Heart right ventricle (tissue), 16 donors: ENCODE results near the gene CCDC39. TPM values are rescaled to one million over a fixed set of nuclear protein-coding genes. Genes with fewer than 3 reads are reported as not detected.

Experiments used
- ATAC-seq, 8 donors: fragments of 200-7000 bp; cut with Tn5 transposase; one replicate each; pipeline ENCODE4 v1.9.1; 2020; ENCODE audit warnings: mild to moderate bottlenecking in 8 of 8, moderate library complexity in 8 of 8, moderate number of reproducible peaks in 1 of 8
- DNase-seq, 2 donors: peaks; one replicate each; pipeline ENCODE4 v3.0.0-alpha.2; 2020
- H3K27ac ChIP-seq, 10 donors: fragments of 200-600 bp; sonication (generic) in 2 of 10; one replicate each; pipeline versions ENCODE4 v1.5.0 to v1.8.0; 2020 to 2022; ENCODE audit warnings: mild to moderate bottlenecking in 3 of 10
- H3K27me3 ChIP-seq, 7 donors: fragments of 200-600 bp; one replicate each; pipeline ENCODE4 v1.8.0; 2021 to 2022; ENCODE audit warnings: mild to moderate bottlenecking in 2 of 7
- H3K36me3 ChIP-seq, 9 donors: fragments of 200-600 bp; sonication (generic) in 1 of 9; one replicate each; pipeline versions ENCODE4 v1.5.0 to v1.8.0; 2020 to 2022; ENCODE audit warnings: mild to moderate bottlenecking in 2 of 9
- H3K4me1 ChIP-seq, 9 donors: fragments of 200-600 bp; sonication (generic) in 1 of 9; one replicate each; pipeline versions ENCODE4 v1.5.0 to v1.8.0; 2020 to 2022; ENCODE audit warnings: mild to moderate bottlenecking in 4 of 9
- H3K4me3 ChIP-seq, 10 donors: fragments of 200-600 bp; sonication (generic) in 2 of 10; one replicate each; pipeline versions ENCODE4 v1.5.0 to v1.8.0; 2020 to 2022; ENCODE audit warnings: mild to moderate bottlenecking in 7 of 10, moderate library complexity in 2 of 10
- H3K9me3 ChIP-seq, 11 donors: fragments of 200-600 bp in 10 of 11; sonication (generic) in 2 of 11; one replicate each; pipeline versions ENCODE4 v1.5.0 to v1.8.0; 2013 to 2022; ENCODE audit warnings: mild to moderate bottlenecking in 2 of 11, control low read depth in 1 of 11, moderate library complexity in 1 of 11
- WGBS, 2 donors: extraction: QIAGEN DNeasy Blood & Tissue Kit; methylation state at CpG; one replicate each; pipeline ENCODE4 v1.1.7; 2013; ENCODE audit warnings: inconsistent platforms in 1 of 2; 5-methylcytosine and 5-hydroxymethylcytosine counted together
- intact Hi-C, 10 donors: fragments of 100-400 bp; cut with DNase I; formaldehyde crosslinking; loops; one replicate each; pipeline versions ENCODE4 v1.11.1 to v1.14.2; 2022
- long read RNA-seq, 3 donors: library from polyadenylated mRNA; unstranded; transcript quantifications; one replicate each; pipeline ENCODE4 v2.0.0, GENCODE V29; 2020 to 2021
- polyA plus RNA-seq, 2 donors: library from polyadenylated mRNA; stranded (reverse); fragments of 200-250 nt; gene quantifications; one replicate each; pipeline ENCODE4 v1.2.3, GENCODE V29; 2013
- total RNA-seq, 10 donors: library from RNA; stranded (reverse); fragmentation: NEBNext Ultra II Directional in 3 of 10; extraction: Animal tissue kit (Norgen Biotek cat#: 25700) in 3 of 10; gene quantifications; one replicate each; pipeline versions ENCODE4 v1.2.1 to v1.2.4, GENCODE V29; 2021 to 2023
- TF ChIP-seq, protein P1 (sequence below), 9 donors: fragments of 200-600 bp; sonication (generic) in 2 of 9; IDR thresholded peaks; one replicate each; pipeline versions ENCODE4 v1.5.0 to v1.8.0; 2021 to 2022; ENCODE audit warnings: antibody characterized with exemption in 9 of 9, mild to moderate bottlenecking in 5 of 9, moderate library complexity in 1 of 9
- donor health status: Arrhythmogenic right ventricular cardiomyopathy.
- donor health status: ischemic (EF 13 %, LVEDD 7.1; RV severe dilation, severe dysfunction).
- donor health status: healthy with polysubstance abuse.
- donor health status: DM: no; HTN: yes; CAD: no.
- donor health status: DM: no; HTN: no; CAD: no.
- donor health status: ischemic (EF 25% LVEDD 6.9; RV normal size, moderate dysfunction).
- donor health status: ischemic (EF 25% LVEDD 5.7; RV mildly dilated, moderate dysfunction).
- donor health status: healthy.
- donor health status: DM: yes; HTN: yes; CAD: no.
- donor health status: Ischemic cardiomyopathy.
- donor health status: ischemic (EF 35%, LVEDD 5.7; RV mildly dilated, moderate dysfunction).
- donor health status: nonischemic (EF 11% LVEDD 7.7; RV severe dilation, severe dysfunction).
- donor health status: DM: yes; HTN: yes; CAD: no.
- donor health status: PGD.
- donor health status: ischemic (EF 29% LVEDD 5.4; RV normal size, mild dysfunction).
- donor health status: nonischemic (EF 23%, LVEDD 6.1; RV moderate dilation, normal function).

Gene CCDC39
- total RNA-seq: not detected
- under 1 TPM in 1 of 2 donors, not detected in 1; 0.15 TPM for polyA plus RNA-seq
- long read RNA-seq, donor 1: 0 reads
- long read RNA-seq, donor 2: 0 reads
- long read RNA-seq, donor 3, partial matches to known transcripts: 0 of 2 reads
- long read RNA-seq, donor 3, other reads (novel, unspliced or antisense): 2 of 2 reads

DNA sequence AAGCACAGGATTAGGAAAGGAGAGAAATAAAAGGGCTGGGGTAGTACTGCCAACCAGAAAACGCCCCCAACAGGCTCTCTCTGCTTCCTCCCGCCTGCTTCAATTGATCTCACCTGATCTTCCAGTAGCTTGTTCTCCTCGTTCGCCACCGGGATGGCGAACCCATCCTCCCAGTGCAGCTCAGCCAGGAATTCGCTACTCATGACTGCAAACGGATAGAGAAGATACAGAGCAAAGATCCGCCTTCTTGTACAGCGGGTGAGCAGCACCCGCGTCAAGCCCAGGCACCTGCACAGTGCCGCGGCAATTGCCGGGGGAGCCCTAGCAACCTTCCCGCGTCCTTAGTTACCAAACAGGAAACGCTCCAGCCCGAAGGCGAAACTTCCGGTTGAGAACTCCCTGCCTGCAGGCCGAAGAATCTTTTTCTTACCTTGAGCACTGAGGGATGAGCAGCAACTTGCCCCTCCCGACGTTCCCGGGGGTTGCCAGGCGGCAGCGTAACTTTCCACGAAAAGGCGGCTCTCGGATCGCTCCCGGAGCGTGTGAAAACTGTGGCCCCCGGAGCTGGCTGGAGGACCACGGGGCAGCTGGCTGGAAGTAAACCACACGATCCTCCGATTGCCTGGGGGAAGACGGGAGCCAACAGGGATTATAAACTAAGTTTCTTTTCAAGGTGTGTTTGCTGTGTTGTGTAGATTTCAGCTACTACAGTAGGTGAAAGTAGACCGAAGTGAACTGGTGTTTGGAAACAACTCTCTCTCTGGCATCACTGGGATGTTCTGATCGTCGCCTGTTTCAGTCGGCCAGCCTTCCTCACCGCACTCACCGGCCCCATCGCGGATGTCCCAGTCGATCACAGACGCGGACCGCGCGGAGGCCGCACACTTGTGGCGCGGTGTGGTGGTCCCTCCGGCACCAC lies at the start of gene CCDC39:
Gene CCDC39 (minus strand): TSS at position 312 of the 919 bp plus-strand sequence. CDS start 109 bp downstream, at position 203.
- WGBS, 2 donors: 1% methylated on average over 56 of the region's 56 CpGs
- Histone ChIP-seq H3K4me3 (peak within 1 kb of the TSS; percentile 31 to 70 (median 59)), H3K36me3 (no peaks in the 10 kb centered on the region), H3K27ac (no peak within 1 kb of the TSS), H3K27me3 (peaks cover 0 to 45% (median 19%) of the 10 kb centered on the region in 7 donors), H3K4me1 (peaks cover 0 to 22% (median 12%) of the 10 kb centered on the region in 9 donors), H3K9me3 (no peaks in the 10 kb centered on the region)
- TF ChIP-seq, protein P1, sequence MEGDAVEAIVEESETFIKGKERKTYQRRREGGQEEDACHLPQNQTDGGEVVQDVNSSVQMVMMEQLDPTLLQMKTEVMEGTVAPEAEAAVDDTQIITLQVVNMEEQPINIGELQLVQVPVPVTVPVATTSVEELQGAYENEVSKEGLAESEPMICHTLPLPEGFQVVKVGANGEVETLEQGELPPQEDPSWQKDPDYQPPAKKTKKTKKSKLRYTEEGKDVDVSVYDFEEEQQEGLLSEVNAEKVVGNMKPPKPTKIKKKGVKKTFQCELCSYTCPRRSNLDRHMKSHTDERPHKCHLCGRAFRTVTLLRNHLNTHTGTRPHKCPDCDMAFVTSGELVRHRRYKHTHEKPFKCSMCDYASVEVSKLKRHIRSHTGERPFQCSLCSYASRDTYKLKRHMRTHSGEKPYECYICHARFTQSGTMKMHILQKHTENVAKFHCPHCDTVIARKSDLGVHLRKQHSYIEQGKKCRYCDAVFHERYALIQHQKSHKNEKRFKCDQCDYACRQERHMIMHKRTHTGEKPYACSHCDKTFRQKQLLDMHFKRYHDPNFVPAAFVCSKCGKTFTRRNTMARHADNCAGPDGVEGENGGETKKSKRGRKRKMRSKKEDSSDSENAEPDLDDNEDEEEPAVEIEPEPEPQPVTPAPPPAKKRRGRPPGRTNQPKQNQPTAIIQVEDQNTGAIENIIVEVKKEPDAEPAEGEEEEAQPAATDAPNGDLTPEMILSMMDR (IDR thresholded peaks at IDR 0.05): no peak
- ATAC-seq: peak; percentile 62 to 85 (median 76)
- peak; percentile 41 to 44 for DNase-seq
- intact Hi-C loops: no loop called here

DNA sequence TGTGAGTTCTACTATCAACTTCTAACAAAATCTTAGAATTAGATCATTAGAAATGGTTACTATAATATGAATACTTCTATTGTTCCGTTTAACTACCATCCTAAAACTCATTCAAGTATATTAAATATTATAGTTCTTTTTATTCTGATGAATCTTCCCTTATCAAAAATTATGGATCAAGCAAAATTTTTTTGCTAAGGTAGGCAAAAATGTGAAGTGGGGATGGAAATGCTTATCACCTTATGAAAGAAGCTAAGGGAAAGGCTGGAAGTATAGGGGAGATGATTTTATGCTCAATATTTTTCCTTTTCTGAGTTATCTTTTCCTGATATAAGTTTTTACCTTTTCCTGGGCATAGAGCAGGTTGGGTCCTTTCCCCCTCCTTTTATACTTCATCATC lies 40.7 kb upstream of the CCDC39 start:
- TF ChIP-seq, protein P1 (IDR thresholded peaks at IDR 0.05): no peak
- intact Hi-C loops: no loop called here
- Histone ChIP-seq H3K9me3 (peaks cover 0 to 5% (median 0%) of the 10 kb centered on the region in 11 donors), H3K27me3 (no peaks in the 10 kb centered on the region), H3K4me3 (no peak overlapping the region), H3K4me1 (no peaks in the 10 kb centered on the region), H3K27ac (no peak overlapping the region), H3K36me3 (no peaks in the 10 kb centered on the region)
- DNase-seq: no peak
- WGBS, 2 donors: 46 to 47% methylated on average over 1 of the region's 1 CpG
- no peak for ATAC-seq

DNA sequence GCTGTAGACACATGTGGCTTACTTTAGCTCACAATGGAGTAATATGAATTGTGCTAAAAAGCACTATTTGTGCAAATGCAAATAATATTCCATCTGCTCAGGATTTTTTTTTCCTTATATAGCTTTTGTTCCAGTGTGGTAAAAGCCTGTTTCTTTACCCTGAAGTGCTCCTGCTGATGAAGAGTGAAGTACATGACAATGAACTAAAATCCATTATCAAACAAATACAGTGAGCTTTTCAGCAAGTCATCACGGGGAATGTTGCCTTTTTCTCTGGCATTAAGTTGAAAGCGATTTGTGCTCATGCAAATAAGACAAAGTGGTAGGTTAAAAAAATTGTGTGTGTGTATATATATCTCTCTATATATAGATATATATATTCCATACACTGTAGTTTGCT lies 28.6 kb upstream of the CCDC39 start:
- 20 to 39% methylated on average over 2 of the region's 2 CpGs for WGBS, 2 donors
- intact Hi-C loops: no loop called here
- ATAC-seq (no peak), DNase-seq (no peak)
- H3K27me3 ChIP-seq: no peaks in the 10 kb centered on the region
- peaks cover 0 to 6% (median 0%) of the 10 kb centered on the region in 11 donors for H3K9me3 ChIP-seq
- TF ChIP-seq, protein P1 (IDR thresholded peaks at IDR 0.05): no peak
- no peak overlapping the region for H3K4me3 ChIP-seq
- H3K27ac ChIP-seq: no peak overlapping the region
- H3K4me1 ChIP-seq: no peaks in the 10 kb centered on the region
- no peaks in the 10 kb centered on the region for H3K36me3 ChIP-seq

DNA sequence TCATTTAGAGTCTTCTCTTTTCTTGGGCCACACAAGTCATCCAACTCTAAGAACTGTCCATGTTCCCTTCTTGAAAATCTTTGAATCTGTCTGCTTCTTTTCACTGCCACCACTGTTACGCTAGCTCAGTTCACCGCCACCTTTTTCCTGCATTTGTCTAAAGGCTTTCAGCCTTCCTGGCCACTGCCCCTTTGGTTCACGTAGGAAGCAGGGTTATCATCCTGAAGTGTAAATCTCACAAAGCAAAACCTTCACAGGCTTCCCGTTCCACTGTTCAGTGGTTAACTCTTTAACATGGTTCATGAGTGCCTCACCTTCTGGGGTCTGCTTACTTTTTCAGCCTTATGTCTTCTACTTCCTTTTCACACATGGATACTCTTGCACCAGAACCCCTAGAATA lies 26.3 kb upstream of the CCDC39 start:
- Histone ChIP-seq H3K4me3 (no peak overlapping the region), H3K27me3 (no peaks in the 10 kb centered on the region), H3K27ac (no peak overlapping the region), H3K36me3 (no peaks in the 10 kb centered on the region), H3K9me3 (peaks cover 0 to 6% (median 0%) of the 10 kb centered on the region in 11 donors), H3K4me1 (no peaks in the 10 kb centered on the region)
- TF ChIP-seq, protein P1 (IDR thresholded peaks at IDR 0.05): no peak
- no peak for DNase-seq
- WGBS, 2 donors: 42 to 54% methylated on average over 4 of the region's 4 CpGs
- ATAC-seq: no peak
- intact Hi-C loops: no loop called here
